Body of pancreas (tissue), 4 donors: Measurements from ENCODE around the gene NPTXR.

Source experiments
- POLR2A ChIP-seq, 3 donors: fragments of 450-650 bp; IDR thresholded peaks; one replicate each; pipeline ENCODE4 v1.6.1; 2016; ENCODE audit warnings: antibody characterized with exemption in 3 of 3, mild to moderate bottlenecking in 2 of 3
- TF ChIP-seq, protein P1 (sequence below), 7 experiments: fragments of 450-650 bp in 4 of 7; fragments of 200-600 bp in 3 of 7; sonication (generic) in 3 of 7; IDR thresholded peaks; one replicate each; pipeline ENCODE4 v1.5.1; 2016 to 2019; ENCODE audit warnings: antibody characterized with exemption in 7 of 7

DNA sequence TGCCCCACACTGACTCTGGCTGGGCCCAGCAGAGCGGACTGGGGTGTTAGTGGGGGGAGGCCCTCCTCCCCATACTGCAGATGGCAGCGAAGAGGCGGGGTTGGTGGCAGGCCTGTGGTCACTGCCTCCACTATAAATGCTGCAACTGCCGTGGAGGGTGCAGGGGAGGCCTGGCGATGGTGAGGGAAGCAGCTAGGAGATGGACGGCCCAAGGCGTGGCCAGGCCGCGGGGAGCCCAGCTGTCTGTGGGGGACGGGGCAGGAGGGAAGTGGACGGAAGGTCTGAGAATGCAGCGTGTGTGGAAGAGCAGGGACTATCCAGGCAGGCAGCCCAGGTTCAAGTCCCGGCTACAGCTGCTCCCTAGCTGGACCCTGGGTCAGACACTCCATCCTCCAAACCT, 68.2 kb downstream of the NPTXR start:
- TF ChIP-seq, protein P1, sequence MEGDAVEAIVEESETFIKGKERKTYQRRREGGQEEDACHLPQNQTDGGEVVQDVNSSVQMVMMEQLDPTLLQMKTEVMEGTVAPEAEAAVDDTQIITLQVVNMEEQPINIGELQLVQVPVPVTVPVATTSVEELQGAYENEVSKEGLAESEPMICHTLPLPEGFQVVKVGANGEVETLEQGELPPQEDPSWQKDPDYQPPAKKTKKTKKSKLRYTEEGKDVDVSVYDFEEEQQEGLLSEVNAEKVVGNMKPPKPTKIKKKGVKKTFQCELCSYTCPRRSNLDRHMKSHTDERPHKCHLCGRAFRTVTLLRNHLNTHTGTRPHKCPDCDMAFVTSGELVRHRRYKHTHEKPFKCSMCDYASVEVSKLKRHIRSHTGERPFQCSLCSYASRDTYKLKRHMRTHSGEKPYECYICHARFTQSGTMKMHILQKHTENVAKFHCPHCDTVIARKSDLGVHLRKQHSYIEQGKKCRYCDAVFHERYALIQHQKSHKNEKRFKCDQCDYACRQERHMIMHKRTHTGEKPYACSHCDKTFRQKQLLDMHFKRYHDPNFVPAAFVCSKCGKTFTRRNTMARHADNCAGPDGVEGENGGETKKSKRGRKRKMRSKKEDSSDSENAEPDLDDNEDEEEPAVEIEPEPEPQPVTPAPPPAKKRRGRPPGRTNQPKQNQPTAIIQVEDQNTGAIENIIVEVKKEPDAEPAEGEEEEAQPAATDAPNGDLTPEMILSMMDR (IDR thresholded peaks at IDR 0.05): no peak
- TF ChIP-seq POLR2A (IDR thresholded peaks at IDR 0.05): no peak
